ENCODE data around the gene ESPN. TPM values are rescaled to one million over a fixed set of nuclear protein-coding genes. Genes with fewer than 3 reads are reported as not detected.
A peak's percentile ranks its signal among the peaks of the same experiment; 100 is the strongest.

The ESPN gene, protein sequence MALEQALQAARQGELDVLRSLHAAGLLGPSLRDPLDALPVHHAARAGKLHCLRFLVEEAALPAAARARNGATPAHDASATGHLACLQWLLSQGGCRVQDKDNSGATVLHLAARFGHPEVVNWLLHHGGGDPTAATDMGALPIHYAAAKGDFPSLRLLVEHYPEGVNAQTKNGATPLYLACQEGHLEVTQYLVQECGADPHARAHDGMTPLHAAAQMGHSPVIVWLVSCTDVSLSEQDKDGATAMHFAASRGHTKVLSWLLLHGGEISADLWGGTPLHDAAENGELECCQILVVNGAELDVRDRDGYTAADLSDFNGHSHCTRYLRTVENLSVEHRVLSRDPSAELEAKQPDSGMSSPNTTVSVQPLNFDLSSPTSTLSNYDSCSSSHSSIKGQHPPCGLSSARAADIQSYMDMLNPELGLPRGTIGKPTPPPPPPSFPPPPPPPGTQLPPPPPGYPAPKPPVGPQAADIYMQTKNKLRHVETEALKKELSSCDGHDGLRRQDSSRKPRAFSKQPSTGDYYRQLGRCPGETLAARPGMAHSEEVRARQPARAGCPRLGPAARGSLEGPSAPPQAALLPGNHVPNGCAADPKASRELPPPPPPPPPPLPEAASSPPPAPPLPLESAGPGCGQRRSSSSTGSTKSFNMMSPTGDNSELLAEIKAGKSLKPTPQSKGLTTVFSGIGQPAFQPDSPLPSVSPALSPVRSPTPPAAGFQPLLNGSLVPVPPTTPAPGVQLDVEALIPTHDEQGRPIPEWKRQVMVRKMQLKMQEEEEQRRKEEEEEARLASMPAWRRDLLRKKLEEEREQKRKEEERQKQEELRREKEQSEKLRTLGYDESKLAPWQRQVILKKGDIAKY
- total RNA-seq (2012; rRNA removed): under 0.01 TPM in 1 of 2 replicates, not detected in the other
- polyA plus RNA-seq (2012; rRNA removed): 0.02 and 0.03 TPM in 2 replicates
- 0.02 and 0.07 TPM in 2 replicates for polyA plus RNA-seq (2012; cell fraction: cytosol; rRNA removed)
- polyA plus RNA-seq (2012; cell fraction: nucleus; rRNA removed; ENCODE audit: low replicate concordance): 0.10 and 0.15 TPM in 2 replicates
- percentile 7 among the genes with signal in this experiment for Bru-seq, nascent RNA
- BruChase-seq, experiment 1, labeled RNA remaining after a 6-hour chase: percentile 8 among the genes with signal in this experiment
- percentile 5 among the genes with signal in this experiment for BruChase-seq, experiment 2, labeled RNA remaining after a 2-hour chase
- long read RNA-seq: 0 reads

GRCh38 chr1:6424619-6425593 lies at the start of gene ESPN:
ESPN (plus strand) TSS chr1:6424776; CDS start chr1:6424956, 180 bp downstream.
- ChIA-PET CTCF (no interaction called here), POLR2A (ENCODE audit: unreplicated experiment) (no interaction called here)
- no peak within 1 kb of the TSS for H3K4me2 ChIP-seq (ENCODE audit: low read depth, low read length)
- no peaks in the 10 kb centered on the region for H3K79me1 ChIP-seq (ENCODE audit: low read depth in 1 of 2, low read length in 2 of 2)
- no peaks in the 10 kb centered on the region for H3K9me1 ChIP-seq (ENCODE audit: insufficient read depth, low read length)
- H2BK5ac ChIP-seq (ENCODE audit: low read depth, low read length, poor library complexity, severe bottlenecking): no peak within 1 kb of the TSS
- no peak within 1 kb of the TSS for H2AK9ac ChIP-seq (replicated peaks; ENCODE audit: low read depth, low read length, poor library complexity)
- H3K18ac ChIP-seq (ENCODE audit: low read depth, low read length): no peak within 1 kb of the TSS
- BruUV-seq (replicated peaks): no TSS peak
- no peak within 1 kb of the TSS for H2BK15ac ChIP-seq (ENCODE audit: low read depth, low read length)
- no peaks in the 10 kb centered on the region for H3K9me3 ChIP-seq (ENCODE audit: control insufficient read depth, insufficient read depth, low read length)
- dilution Hi-C loops (cut with HindIII; ENCODE audit: low sequenced_read_pairs, unreplicated experiment): no loop called here
- H4K20me1 ChIP-seq (ENCODE audit: insufficient read depth, low read length): peaks cover 11% of the 10 kb centered on the region; the same call in 1 of the 2 replicates
- H2AFZ ChIP-seq (replicated peaks; ENCODE audit: low read length, poor library complexity): peak within 1 kb of the TSS; percentile 78
- intact Hi-C loops (cut with micrococcal nuclease): no loop called here
- peaks cover 84% of the 10 kb centered on the region for H3K27me3 ChIP-seq (ENCODE audit: control insufficient read depth, insufficient read depth, low read length)
- no peak within 1 kb of the TSS for H3K9ac ChIP-seq (ENCODE audit: low read depth, low read length)
- no peak within 1 kb of the TSS for H2BK20ac ChIP-seq (ENCODE audit: low read depth, low read length)
- no peak within 1 kb of the TSS; the same call in 1 of the 2 replicates for H3K4me3 ChIP-seq (ENCODE audit: insufficient read depth, low read depth, low read length)
- H2BK120ac ChIP-seq (ENCODE audit: low read depth, low read length): no peak within 1 kb of the TSS
- H3K56ac ChIP-seq (ENCODE audit: extremely low read depth, insufficient read depth, low read length): no peak within 1 kb of the TSS
- no peaks in the 10 kb centered on the region; the same call in 1 of the 2 replicates for H3K4me1 ChIP-seq (ENCODE audit: control insufficient read depth, insufficient read depth, low read length)
- DNase-seq (no peak), ATAC-seq (ENCODE audit: low read depth) (peak; percentile 42)
- H3K36me3 ChIP-seq (ENCODE audit: control insufficient read depth, insufficient read depth, low read length): no peaks in the 10 kb centered on the region
- H3K14ac ChIP-seq (replicated peaks; ENCODE audit: low read depth, low read length): no peak within 1 kb of the TSS
- H3K27ac ChIP-seq (ENCODE audit: insufficient read depth, low read length): no peak within 1 kb of the TSS
- in situ Hi-C loops (cut with MboI; ENCODE audit: low sequenced_read_pairs): no loop called here
- WGBS, 2 experiments (ENCODE audit: extremely low coverage in 2 of 2, insufficient read length in 1 of 2): 8% methylated on average over 31 of the region's 99 CpGs; no CpG with 5 or more reads in 1 of the 2 experiments
- H2AK5ac ChIP-seq (ENCODE audit: low read depth, low read length): no peak within 1 kb of the TSS
- H3K23ac ChIP-seq (ENCODE audit: low read depth, low read length): no peak within 1 kb of the TSS
- H3K4ac ChIP-seq (ENCODE audit: low read depth, low read length): no peak within 1 kb of the TSS
- no peak within 1 kb of the TSS for H4K91ac ChIP-seq (ENCODE audit: insufficient read depth, low read depth, low read length)
- no peak within 1 kb of the TSS for H4K8ac ChIP-seq (ENCODE audit: low read depth in 2 of 2, low read length in 2 of 2)
- no peak within 1 kb of the TSS for H4K5ac ChIP-seq (ENCODE audit: low read depth, low read length)
- TF ChIP-seq FOS (IDR thresholded peaks at IDR 0.05; ENCODE audit: low read depth, low read length): no peak
- no peak for TF ChIP-seq USF2 (IDR thresholded peaks at IDR 0.05; ENCODE audit: low read depth, low read length)
- no peak for TF ChIP-seq MXI1 (IDR thresholded peaks at IDR 0.05; ENCODE audit: borderline replicate concordance, low read depth, low read length)
- TF ChIP-seq MAZ (IDR thresholded peaks at IDR 0.05; ENCODE audit: borderline replicate concordance, low read depth, low read length): no peak
- no peak for TF ChIP-seq MAFK (IDR thresholded peaks at IDR 0.05; ENCODE audit: low read depth, low read length)
- no peak for TF ChIP-seq BHLHE40 (IDR thresholded peaks at IDR 0.05; ENCODE audit: low read depth, low read length)
- no peak for TF ChIP-seq NFE2L2 (IDR thresholded peaks at IDR 0.05; ENCODE audit: low read depth, low read length)
- TF ChIP-seq RAD21 (IDR thresholded peaks at IDR 0.05; ENCODE audit: low read length): no peak
- TF ChIP-seq RCOR1 (IDR thresholded peaks at IDR 0.05; ENCODE audit: insufficient replicate concordance, low read length): no peak
- TF ChIP-seq, protein P1, sequence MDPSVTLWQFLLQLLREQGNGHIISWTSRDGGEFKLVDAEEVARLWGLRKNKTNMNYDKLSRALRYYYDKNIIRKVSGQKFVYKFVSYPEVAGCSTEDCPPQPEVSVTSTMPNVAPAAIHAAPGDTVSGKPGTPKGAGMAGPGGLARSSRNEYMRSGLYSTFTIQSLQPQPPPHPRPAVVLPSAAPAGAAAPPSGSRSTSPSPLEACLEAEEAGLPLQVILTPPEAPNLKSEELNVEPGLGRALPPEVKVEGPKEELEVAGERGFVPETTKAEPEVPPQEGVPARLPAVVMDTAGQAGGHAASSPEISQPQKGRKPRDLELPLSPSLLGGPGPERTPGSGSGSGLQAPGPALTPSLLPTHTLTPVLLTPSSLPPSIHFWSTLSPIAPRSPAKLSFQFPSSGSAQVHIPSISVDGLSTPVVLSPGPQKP (IDR thresholded peaks at IDR 0.05; ENCODE audit: borderline replicate concordance, low read depth, low read length): no peak
